Ovary (tissue), 9 donors: ENCODE measurements around the gene ADAMTS10. TPM values are rescaled to one million over a fixed set of nuclear protein-coding genes. Genes with fewer than 3 reads are reported as not detected.

Experiments
- DNase-seq, 5 donors: peaks; one replicate each; pipeline ENCODE4 v3.0.0-alpha.2; 2019 to 2020
- H3K27ac ChIP-seq, 2 donors: fragments of 200-600 bp; one replicate each; pipeline versions ENCODE4 v1.5.1 to v1.8.0; 2019 to 2022
- H3K27me3 ChIP-seq: fragments of 200-600 bp; one replicate; pipeline ENCODE4 v1.8.0; 2022
- H3K36me3 ChIP-seq: fragments of 200-600 bp; sonication (generic); one replicate; pipeline ENCODE4 v1.5.1; 2019
- H3K4me1 ChIP-seq: one replicate; pipeline ENCODE4 v1.8.1; 2013; ENCODE audit warnings: mild to moderate bottlenecking, moderate library complexity; ENCODE audit not compliant: insufficient read depth
- H3K4me3 ChIP-seq: fragments of 200-600 bp; sonication (generic); one replicate; pipeline ENCODE4 v1.5.1; 2017
- H3K9me3 ChIP-seq, 2 donors: fragments of 200-600 bp in 1 of 2; sonication (generic) in 1 of 2; one replicate each; pipeline versions ENCODE4 v1.5.1 to v1.8.1; 2013 to 2019; ENCODE audit warnings: mild to moderate bottlenecking in 1 of 2, moderate library complexity in 1 of 2
- EP300 ChIP-seq: sonication (generic); formaldehyde crosslinking; IDR thresholded peaks from one replicate; pipeline ENCODE4 v1.6.1; 2017; ENCODE audit warnings: antibody characterized with exemption
- POLR2A ChIP-seq: fragments of 450-650 bp; IDR thresholded peaks from one replicate; pipeline ENCODE4 v1.6.1; 2017; ENCODE audit warnings: antibody characterized with exemption, mild to moderate bottlenecking, moderate library complexity
- WGBS, 3 donors: extraction: QIAGEN DNeasy Blood & Tissue Kit in 1 of 3; methylation state at CpG; one replicate each; pipeline versions ENCODE4 v1.1.5 to v1.1.7; 2013 to 2017; 5-methylcytosine and 5-hydroxymethylcytosine counted together
- intact Hi-C, 4 donors: fragments of 100-400 bp; cut with DNase I; formaldehyde crosslinking; loops; one replicate each; pipeline versions ENCODE4 v1.11.0 to v1.15.1; 2022 to 2023
- polyA plus RNA-seq, 2 donors: library from polyadenylated mRNA; stranded (reverse); fragments of 200-250 nt in 1 of 2; fragments of 350-450 nt in 1 of 2; fragmentation: Illumina TruSeq in 1 of 2; extraction: RNeasy Lipid Tissue Mini Kit (QIAGEN cat#74804) in 1 of 2; gene quantifications; one replicate each; pipeline ENCODE4 v1.2.3, GENCODE V29; 2013 to 2014
- total RNA-seq, 7 donors: library from RNA; depleted of rRNA in 2 of 7; stranded (reverse); fragments of >200 nt in 2 of 7; fragmentation: NEBNext Ultra II Directional in 3 of 7; extraction: Animal tissue kit (Norgen Biotek cat#: 25700) in 3 of 7; gene quantifications; one replicate each; pipeline versions ENCODE4 v1.1.0 to v1.2.4, GENCODE V29; 2016 to 2023
- TF ChIP-seq, protein P1 (sequence below), 3 donors: fragments of 450-650 bp in 2 of 3; fragments of 200-600 bp in 1 of 3; IDR thresholded peaks; one replicate each; pipeline versions ENCODE4 v1.5.1 to v1.8.0; 2016 to 2022; ENCODE audit warnings: antibody characterized with exemption in 3 of 3, mild to moderate bottlenecking in 1 of 3
- donor health status: DM: no; HTN: no; CAD: no; lungs with moderate emphysema.
- donor health status: DM: no; HTN: no; CAD: no.
- donor health status: Bipolar disorder and iron deficiency.
- donor health status: DM: yes; HTN: yes; CAD: no.
- donor health status: DM: no; HTN: no; CAD: no.
- donor health status: DM: yes; HTN: yes; CAD: no.

Gene ADAMTS10
- total and polyA plus RNA-seq, 9 donors, result 6.2 to 49.3 (median 37.4) TPM

DNA sequence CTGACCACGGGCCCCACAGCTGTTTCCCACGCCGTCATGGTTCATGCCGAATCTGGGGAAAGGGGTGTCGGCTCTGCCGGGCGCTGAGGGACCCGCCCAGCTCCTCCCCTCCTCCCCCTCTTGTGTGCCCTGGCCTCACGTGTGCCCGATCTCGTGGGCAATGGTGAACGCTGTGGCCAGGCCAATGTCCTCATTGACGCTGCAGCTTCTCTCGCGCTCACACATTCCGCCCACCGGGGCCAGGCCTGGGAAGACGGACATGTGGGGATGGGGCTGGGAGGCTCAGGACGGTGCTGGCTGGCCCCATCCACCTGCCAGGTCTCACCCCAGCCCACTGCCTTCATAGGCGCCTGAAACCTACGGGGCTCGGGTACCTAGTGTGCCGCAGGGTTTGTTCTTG, 14.3 kb downstream of the ADAMTS10 start:
- intact Hi-C loops, result no loop called here
- Histone ChIP-seq H3K4me3 (no peak overlapping the region), H3K27me3 (no peaks in the 10 kb centered on the region), H3K27ac (no peak overlapping the region), H3K9me3 (no peaks in the 10 kb centered on the region), H3K36me3 (no peaks in the 10 kb centered on the region), H3K4me1 (no peaks in the 10 kb centered on the region)
- TF ChIP-seq EP300 (no peak), POLR2A (no peak)
- TF ChIP-seq, protein P1, sequence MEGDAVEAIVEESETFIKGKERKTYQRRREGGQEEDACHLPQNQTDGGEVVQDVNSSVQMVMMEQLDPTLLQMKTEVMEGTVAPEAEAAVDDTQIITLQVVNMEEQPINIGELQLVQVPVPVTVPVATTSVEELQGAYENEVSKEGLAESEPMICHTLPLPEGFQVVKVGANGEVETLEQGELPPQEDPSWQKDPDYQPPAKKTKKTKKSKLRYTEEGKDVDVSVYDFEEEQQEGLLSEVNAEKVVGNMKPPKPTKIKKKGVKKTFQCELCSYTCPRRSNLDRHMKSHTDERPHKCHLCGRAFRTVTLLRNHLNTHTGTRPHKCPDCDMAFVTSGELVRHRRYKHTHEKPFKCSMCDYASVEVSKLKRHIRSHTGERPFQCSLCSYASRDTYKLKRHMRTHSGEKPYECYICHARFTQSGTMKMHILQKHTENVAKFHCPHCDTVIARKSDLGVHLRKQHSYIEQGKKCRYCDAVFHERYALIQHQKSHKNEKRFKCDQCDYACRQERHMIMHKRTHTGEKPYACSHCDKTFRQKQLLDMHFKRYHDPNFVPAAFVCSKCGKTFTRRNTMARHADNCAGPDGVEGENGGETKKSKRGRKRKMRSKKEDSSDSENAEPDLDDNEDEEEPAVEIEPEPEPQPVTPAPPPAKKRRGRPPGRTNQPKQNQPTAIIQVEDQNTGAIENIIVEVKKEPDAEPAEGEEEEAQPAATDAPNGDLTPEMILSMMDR (IDR thresholded peaks at IDR 0.05), result no peak
- 84 to 88% (median 87%) methylated on average over 23 of the region's 23 CpGs for WGBS, 3 donors
- DNase-seq, result no peak

DNA sequence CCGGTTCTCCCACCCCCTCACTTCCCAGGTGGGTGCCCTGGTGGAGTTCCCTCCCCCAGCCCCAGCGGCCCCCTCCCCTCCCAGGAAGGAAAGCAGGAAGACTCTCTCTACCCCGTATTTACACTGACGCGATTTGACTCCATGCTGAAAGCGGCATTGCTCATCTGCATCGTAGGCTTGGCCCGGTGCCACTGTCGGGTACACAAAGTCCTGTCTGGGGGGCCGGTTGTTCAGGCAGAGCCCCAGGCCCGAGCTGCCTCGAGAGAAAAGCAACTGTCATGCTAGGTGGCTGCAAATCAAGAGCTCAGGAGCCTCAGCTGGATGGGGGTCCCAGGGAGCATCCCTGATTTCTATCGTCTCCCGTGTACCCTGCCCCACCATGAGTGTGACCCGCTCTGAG, 14.9 kb downstream of the ADAMTS10 start:
- H3K4me3 ChIP-seq, result no peak overlapping the region
- no peaks in the 10 kb centered on the region for H3K9me3 ChIP-seq
- TF ChIP-seq, protein P1 (IDR thresholded peaks at IDR 0.05), result no peak
- TF ChIP-seq EP300 (no peak), POLR2A (no peak)
- H3K27me3 ChIP-seq, result no peaks in the 10 kb centered on the region
- DNase-seq, result peak in 2 of 5 donors; percentile 47 to 56
- H3K4me1 ChIP-seq, result no peaks in the 10 kb centered on the region
- 67 to 74% (median 73%) methylated on average over 15 of the region's 15 CpGs for WGBS, 3 donors
- intact Hi-C loops, result no loop called here
- H3K27ac ChIP-seq, result no peak overlapping the region
- no peaks in the 10 kb centered on the region for H3K36me3 ChIP-seq

DNA sequence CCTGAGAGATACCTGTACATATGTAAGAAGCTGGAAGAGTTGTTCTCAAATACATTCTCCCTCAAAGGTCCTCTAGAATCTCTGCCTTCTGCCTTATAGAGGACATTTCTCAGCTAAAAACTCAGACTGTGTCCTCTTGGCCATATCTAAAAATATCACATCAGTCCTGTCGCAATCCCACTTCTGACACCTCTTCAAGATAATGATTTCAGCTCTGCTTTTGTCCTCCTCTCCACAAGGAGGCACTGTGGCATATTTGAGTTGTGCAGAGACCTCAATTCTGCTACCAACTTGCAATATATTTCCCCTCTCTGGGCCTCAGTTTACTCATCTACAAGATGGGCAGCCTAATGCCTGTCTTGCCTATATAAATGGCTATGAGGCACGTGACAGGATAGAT, 16.6 kb downstream of the ADAMTS10 start:
- no peaks in the 10 kb centered on the region for H3K27me3 ChIP-seq
- TF ChIP-seq EP300 (no peak), POLR2A (no peak)
- TF ChIP-seq, protein P1 (IDR thresholded peaks at IDR 0.05), result no peak
- H3K27ac ChIP-seq, result no peak overlapping the region
- H3K4me3 ChIP-seq, result no peak overlapping the region
- no peak for DNase-seq
- no peaks in the 10 kb centered on the region for H3K9me3 ChIP-seq
- WGBS, 3 donors, result 94 to 100% (median 96%) methylated on average over 2 of the region's 2 CpGs
- intact Hi-C loops, result no loop called here
- no peaks in the 10 kb centered on the region for H3K4me1 ChIP-seq
- H3K36me3 ChIP-seq, result no peaks in the 10 kb centered on the region

DNA sequence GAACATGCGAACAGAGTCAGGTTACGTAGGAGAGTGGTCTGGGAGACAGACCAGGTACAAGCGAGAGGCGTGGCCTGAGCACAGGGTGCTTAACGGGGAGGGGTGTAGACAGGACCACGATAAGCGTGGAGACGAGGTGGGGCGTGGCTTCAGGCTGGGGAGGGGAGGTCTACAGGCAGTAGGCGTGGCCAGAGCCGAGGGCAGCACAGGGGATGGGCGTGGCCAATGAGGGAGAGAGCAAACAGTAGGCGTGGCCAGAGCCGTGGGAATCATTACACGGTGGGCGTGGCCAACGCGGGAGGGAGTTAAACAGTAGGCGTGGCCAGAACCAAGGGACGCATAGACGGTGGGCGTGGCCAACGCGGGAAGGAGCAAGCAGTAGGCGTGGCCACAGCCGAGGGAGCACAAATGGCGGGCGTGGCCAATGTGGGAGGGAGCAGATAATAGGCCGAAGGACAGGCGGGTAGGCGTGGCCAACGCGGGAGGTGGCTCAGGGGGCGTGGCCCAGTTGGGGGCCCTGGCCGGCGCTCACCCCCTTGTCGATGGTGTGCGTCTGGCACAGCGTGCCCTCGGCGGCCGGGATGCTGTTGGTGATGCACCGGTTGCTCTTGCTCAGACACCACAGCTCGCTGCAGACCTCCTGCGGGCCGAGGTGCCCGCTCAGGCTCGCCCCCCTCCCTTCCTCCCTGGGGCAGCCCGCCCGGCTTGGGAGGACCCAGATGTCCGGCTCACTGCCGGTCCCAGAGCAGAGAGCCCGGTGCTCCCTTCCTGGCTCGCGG, 18.1 kb downstream of the ADAMTS10 start:
- H3K4me3 ChIP-seq, result peak overlapping the region; percentile 43
- no peaks in the 10 kb centered on the region for H3K4me1 ChIP-seq
- peak; percentile 99 to 100 (median 100) for DNase-seq
- 0 to 1% (median 0%) methylated on average over 44 to 55 of the region's 55 CpGs for WGBS, 3 donors
- H3K9me3 ChIP-seq, result no peaks in the 10 kb centered on the region
- no peak for TF ChIP-seq EP300
- no peak for TF ChIP-seq POLR2A
- TF ChIP-seq, protein P1 (IDR thresholded peaks at IDR 0.05), result no peak
- no peaks in the 10 kb centered on the region for H3K27me3 ChIP-seq
- intact Hi-C loops, result no loop called here
- peak overlapping the region in 1 of 2 donors; percentile 70 for H3K27ac ChIP-seq
- no peaks in the 10 kb centered on the region for H3K36me3 ChIP-seq
